ENCODE measurements around the gene KLHL36.
A peak's percentile ranks its signal among the peaks of the same experiment; 100 is the strongest.
"Not testable (repeated sequence)": the region's sequence is repeated elsewhere in the genome, so short reads cannot be mapped to it uniquely, and the experiment has no call there.

KLHL36 gene

DNA sequence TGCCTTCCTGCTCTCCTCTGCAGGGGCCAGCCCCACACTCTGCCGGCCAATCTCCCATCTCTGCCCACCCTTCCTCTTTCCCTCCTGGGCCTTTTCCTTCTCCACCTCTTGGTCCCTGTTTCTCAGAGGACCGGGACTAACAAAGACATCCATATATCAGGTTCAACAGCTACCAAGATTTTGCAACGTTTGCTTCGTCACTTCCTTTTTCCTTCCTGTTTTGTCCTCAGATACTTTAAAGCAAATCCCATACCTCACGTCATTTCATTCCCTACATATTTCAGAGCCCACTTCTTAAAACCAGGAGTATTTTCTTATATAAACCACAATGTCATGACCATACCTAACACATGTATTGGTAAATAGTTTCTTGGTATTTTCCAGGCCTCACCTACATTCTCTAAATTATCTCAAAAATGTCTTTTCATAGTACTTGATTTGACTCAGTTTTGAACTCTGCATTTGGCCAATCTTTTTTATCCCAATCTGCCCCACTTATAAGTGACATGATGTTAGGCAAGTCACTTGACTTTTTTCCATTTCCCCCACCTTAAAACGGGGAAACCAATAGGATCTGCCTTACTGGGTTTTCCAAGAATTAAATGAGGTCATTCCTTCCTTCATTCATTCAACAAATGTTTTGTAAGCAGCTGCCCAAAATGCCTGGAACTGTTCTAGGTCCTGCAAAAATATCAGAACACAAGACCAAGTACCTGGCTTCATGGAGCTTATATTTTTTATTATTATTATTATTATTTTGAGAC lies 44.3 kb downstream of the KLHL36 start:
- no peak overlapping the region for H3K4me3 ChIP-seq (ENCODE audit: low read depth, low read length)
- peak; percentile 58 for DNase-seq (ENCODE audit: low read depth)
- TF ChIP-seq, protein P1, sequence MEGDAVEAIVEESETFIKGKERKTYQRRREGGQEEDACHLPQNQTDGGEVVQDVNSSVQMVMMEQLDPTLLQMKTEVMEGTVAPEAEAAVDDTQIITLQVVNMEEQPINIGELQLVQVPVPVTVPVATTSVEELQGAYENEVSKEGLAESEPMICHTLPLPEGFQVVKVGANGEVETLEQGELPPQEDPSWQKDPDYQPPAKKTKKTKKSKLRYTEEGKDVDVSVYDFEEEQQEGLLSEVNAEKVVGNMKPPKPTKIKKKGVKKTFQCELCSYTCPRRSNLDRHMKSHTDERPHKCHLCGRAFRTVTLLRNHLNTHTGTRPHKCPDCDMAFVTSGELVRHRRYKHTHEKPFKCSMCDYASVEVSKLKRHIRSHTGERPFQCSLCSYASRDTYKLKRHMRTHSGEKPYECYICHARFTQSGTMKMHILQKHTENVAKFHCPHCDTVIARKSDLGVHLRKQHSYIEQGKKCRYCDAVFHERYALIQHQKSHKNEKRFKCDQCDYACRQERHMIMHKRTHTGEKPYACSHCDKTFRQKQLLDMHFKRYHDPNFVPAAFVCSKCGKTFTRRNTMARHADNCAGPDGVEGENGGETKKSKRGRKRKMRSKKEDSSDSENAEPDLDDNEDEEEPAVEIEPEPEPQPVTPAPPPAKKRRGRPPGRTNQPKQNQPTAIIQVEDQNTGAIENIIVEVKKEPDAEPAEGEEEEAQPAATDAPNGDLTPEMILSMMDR (conservative IDR thresholded peaks at IDR 0.05; ENCODE audit: low read depth, low read length), result no peak

DNA sequence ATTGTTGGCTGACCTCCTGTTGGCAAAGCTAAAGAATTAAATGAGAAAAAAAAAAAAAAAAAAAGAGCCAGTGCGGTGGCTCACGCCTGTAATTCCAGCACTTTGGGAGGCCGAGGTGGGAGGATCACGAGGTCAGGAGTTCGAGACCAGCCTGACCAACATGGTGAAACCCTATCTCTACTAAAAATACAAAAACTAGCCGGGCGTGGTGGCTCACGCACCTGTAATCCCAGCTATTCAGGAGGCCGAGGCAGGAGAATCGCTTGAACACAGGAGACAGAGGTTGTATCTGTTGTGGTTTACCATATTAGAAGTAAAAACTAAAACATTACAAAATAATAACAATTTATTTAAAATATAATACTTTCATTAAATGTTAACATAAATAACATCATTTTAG lies 45.6 kb downstream of the KLHL36 start:
- H3K4me3 ChIP-seq (ENCODE audit: low read depth, low read length); DNase-seq (ENCODE audit: low read depth): not testable (repeated sequence)

DNA sequence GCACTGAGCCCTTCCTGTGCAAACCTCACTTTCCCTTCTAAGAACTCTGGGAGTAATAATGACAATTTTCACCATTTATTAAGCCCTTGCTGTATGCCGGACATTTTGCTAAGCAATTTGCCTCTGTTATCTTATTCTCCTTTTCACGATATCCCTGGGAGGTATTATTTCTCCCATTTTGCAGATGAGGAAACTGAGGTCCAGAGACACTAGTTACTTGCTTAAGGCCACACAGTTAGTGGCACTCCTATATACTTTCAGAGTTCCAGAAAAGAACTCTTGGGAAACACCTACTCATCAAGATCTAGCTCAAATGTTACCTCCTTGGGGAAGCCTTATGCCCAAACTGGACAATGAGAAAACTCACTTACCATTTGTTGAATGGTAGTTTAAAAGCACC lies 46.7 kb downstream of the KLHL36 start:
- TF ChIP-seq, protein P1 (conservative IDR thresholded peaks at IDR 0.05; ENCODE audit: low read depth, low read length), result no peak
- no peak overlapping the region for H3K4me3 ChIP-seq (ENCODE audit: low read depth, low read length)
- DNase-seq (ENCODE audit: low read depth), result no peak

DNA sequence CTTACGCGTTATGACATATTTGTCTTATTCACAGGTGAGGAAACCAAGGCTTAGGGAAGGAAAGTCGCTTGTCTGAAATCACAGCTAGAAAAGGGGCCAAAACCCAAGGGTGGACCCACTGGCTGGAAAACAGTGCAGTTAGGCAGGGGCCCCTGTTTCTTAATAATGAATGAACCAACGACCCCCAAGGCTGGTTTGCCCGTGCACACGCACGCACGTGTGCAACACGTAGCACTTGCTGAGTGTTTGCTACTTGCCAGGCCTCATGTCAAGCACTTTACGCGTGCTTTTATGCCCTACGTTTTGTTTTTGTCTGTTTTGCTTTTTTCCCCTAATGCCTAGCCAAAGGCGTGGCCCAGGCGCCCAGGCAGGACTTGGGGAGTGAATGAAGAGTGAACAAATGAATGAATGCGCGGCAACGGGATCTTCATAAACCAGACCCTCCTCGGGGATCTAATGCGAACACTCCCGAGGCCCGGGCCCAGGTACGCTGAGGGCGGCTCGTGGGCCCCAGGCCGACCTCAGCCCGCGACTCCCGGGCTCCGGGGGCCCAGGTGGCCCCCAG lies 50.9 kb downstream of the KLHL36 start:
- TF ChIP-seq, protein P1 (conservative IDR thresholded peaks at IDR 0.05; ENCODE audit: low read depth, low read length), result no peak
- DNase-seq (ENCODE audit: low read depth), result no peak
- peak overlapping the region; percentile 82 for H3K4me3 ChIP-seq (ENCODE audit: low read depth, low read length)

DNA sequence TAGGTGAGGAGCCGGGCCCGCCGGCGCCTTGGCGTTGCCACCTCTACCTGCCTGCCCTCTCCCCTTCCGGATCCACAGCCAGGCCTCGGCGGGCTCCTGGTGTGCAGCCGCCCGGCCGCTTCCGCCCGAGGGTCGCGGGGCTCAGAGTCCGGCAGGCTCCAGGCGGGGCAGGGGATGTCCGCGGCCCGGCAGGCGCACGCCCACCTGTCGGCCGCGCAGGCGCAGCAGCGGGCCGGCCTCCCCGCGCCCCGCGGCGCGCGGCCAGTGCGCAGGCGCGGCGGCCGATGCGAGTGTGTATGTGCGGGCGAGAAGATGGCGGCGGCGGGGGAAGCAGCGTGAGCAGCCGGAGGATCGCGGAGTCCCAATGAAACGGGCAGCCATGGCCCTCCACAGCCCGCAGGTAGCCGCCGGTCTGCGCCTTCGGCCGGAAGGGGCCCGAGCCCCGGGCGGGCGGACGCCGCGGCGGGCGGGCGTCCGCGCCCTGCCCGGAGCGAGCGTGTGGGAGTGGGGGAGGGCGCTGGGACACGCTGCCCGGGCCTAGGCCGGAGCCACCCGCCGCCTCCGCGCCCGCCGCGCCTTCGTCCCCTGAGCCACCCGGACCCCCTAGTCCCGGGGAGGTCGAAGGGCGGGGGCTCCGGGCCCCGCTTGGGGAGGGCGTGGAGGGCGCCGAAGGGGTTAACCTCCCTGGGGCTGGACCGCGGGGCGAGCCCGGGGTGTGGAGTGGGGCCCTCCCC lies 51.6 kb downstream of the KLHL36 start, which contains the start of gene USP10:
Gene USP10 (plus strand): TSS at position 289 of the 734 bp plus-strand sequence. CDS start 91 bp downstream, at position 380.
- peak; percentile 70 for DNase-seq (ENCODE audit: low read depth)
- TF ChIP-seq, protein P1 (conservative IDR thresholded peaks at IDR 0.05; ENCODE audit: low read depth, low read length), result no peak
- H3K4me3 ChIP-seq (ENCODE audit: low read depth, low read length), result peak within 1 kb of the TSS; percentile 82

DNA sequence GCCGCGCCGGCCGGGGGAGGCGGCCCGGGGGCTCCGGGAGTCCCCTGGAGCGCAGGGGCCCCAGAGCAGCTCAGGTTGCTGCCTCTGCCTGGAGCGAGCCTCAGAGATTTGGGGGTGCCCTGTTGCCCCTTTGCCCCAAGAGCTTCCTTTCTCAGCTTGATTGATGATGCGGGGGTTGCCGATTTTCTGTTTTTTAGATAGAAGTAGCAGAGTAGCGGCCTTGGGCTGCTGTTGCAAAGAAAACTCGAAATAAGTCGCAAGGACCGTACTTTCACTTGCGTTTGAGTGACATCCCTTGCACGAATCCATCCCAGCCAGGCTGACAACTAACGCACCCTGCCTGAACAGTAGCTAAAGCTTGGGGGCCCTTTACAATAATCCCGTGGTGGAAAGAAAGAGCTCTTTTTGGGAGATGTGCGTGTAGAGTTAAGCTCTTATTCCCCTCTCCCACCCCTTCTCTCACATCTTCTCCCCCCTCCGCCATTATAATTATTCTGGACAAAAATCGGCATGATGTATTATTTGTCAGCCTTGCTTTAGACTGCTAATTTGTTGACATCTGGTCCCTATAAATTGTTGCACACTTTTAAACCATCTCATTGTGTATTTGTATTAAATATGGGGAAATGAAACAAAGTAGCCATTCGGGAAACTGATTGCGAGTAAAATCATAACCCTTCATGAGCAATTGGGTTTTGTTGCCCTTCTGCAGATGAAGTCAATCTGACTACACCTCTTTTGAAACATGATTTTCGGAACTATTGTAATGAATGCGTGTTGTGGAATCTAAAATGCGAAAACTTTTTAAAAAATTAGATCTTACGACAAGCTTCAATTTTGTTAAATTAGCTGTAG lies 52.4 kb downstream of the KLHL36 start:
- TF ChIP-seq, protein P1 (conservative IDR thresholded peaks at IDR 0.05; ENCODE audit: low read depth, low read length), result no peak
- peak; percentile 53 for DNase-seq (ENCODE audit: low read depth)
- peak overlapping the region; percentile 82 for H3K4me3 ChIP-seq (ENCODE audit: low read depth, low read length)

All from choroid plexus epithelial cell (primary cell).